OCI-LY1 (cell line): ENCODE results near the gene XCR1.

Experiments used
- H2AFZ ChIP-seq: fragments of 200-600 bp; sonication (generic), shearing (Covaris generic); 2 replicates; pipeline ENCODE4 v1.6.0; 2014; ENCODE audit warnings: antibody characterized with exemption, mild to moderate bottlenecking, low read length
- H3F3A ChIP-seq: fragments of 200-600 bp; sonication (generic), shearing (Covaris generic); 2 replicates; pipeline ENCODE4 v1.6.0; 2014; ENCODE audit warnings: mild to moderate bottlenecking, antibody characterized with exemption, low read length, moderate library complexity; ENCODE audit not compliant: insufficient read depth
- H3K27ac ChIP-seq: fragments of 200-600 bp; sonication (generic); 2 replicates; pipeline ENCODE4 v1.5.1; 2014; ENCODE audit warnings: low read length, mixed run types, mild to moderate bottlenecking, low read depth; ENCODE audit not compliant: poor library complexity, severe bottlenecking
- H3K27me3 ChIP-seq: fragments of 200-600 bp; sonication (generic); 2 replicates; pipeline ENCODE4 v1.6.0; 2014; ENCODE audit warnings: antibody characterized with exemption, mild to moderate bottlenecking, low read length, moderate library complexity; ENCODE audit not compliant: insufficient read depth
- H3K36me3 ChIP-seq: fragments of 200-600 bp; sonication (generic); 2 replicates; pipeline ENCODE4 v1.6.1; 2014; ENCODE audit warnings: mild to moderate bottlenecking, antibody characterized with exemption, low read length, moderate library complexity, mixed read lengths; ENCODE audit not compliant: insufficient read depth
- H3K4me1 ChIP-seq: fragments of 200-600 bp; sonication (generic); 2 replicates; pipeline ENCODE4 v1.5.1; 2014; ENCODE audit warnings: mild to moderate bottlenecking, low read length, moderate library complexity; ENCODE audit not compliant: insufficient read depth, severe bottlenecking
- H3K4me2 ChIP-seq: fragments of 200-600 bp; sonication (generic), shearing (Covaris generic); 2 replicates; pipeline ENCODE4 v1.6.1; 2014; ENCODE audit warnings: low read length
- H3K4me3 ChIP-seq: fragments of 200-600 bp; sonication (generic); 2 replicates; pipeline ENCODE4 v1.5.1; 2014; ENCODE audit warnings: low read length, low read depth, mild to moderate bottlenecking, mixed read lengths; ENCODE audit not compliant: poor library complexity, severe bottlenecking
- H3K79me2 ChIP-seq: fragments of 200-600 bp; shearing (Covaris generic); 2 replicates; pipeline ENCODE4 v1.6.1; 2016; ENCODE audit warnings: mixed run types, low read length, mixed read lengths; ENCODE audit not compliant: insufficient read depth
- H3K9ac ChIP-seq: fragments of 200-600 bp; sonication (generic), shearing (Covaris generic); 2 replicates; pipeline ENCODE4 v1.6.1; 2014; ENCODE audit warnings: mild to moderate bottlenecking, low read length, mixed read lengths
- H3K9me2 ChIP-seq: fragments of 200-600 bp; sonication (generic), shearing (Covaris generic); 2 replicates; pipeline ENCODE4 v1.6.1; 2014; ENCODE audit warnings: low read depth, mild to moderate bottlenecking, low read length, mixed read lengths
- H3K9me3 ChIP-seq: fragments of 200-600 bp; shearing (Covaris generic); 2 replicates; pipeline ENCODE4 v1.6.1; 2014; ENCODE audit warnings: low read length, mixed read lengths
- H4K20me1 ChIP-seq: fragments of 200-600 bp; sonication (generic), shearing (Covaris generic); 2 replicates; pipeline ENCODE4 v1.6.0; 2016; ENCODE audit warnings: mild to moderate bottlenecking, low read length; ENCODE audit not compliant: insufficient read depth
- EZH2 ChIP-seq: fragments of 200-600 bp; sonication (generic), shearing (Covaris generic); IDR thresholded peaks from 2 replicates; pipeline ENCODE4 v1.8.0; 2017; ENCODE audit warnings: borderline replicate concordance, mixed run types, mild to moderate bottlenecking, antibody characterized with exemption, low read length, moderate library complexity, mixed read lengths
- TF ChIP-seq, protein P1 (sequence below): fragments of 200-600 bp; sonication (generic), shearing (Covaris generic); IDR thresholded peaks from 2 replicates; pipeline ENCODE4 v1.5.1; 2017; ENCODE audit warnings: mild to moderate bottlenecking, antibody characterized with exemption, low read length, moderate library complexity, mixed read lengths

XCR1 gene

GRCh38 chr3:46067401-46067800 lies 40.1 kb upstream of the XCR1 start:
- no peaks in the 10 kb centered on the region for H3K79me2 ChIP-seq
- peaks cover 12% of the 10 kb centered on the region for H3K4me1 ChIP-seq
- no peak overlapping the region for H3K9ac ChIP-seq
- no peaks in the 10 kb centered on the region for H3K9me3 ChIP-seq
- H3K4me3 ChIP-seq: no peak overlapping the region
- H3K27ac ChIP-seq: no peak overlapping the region
- TF ChIP-seq, protein P1, sequence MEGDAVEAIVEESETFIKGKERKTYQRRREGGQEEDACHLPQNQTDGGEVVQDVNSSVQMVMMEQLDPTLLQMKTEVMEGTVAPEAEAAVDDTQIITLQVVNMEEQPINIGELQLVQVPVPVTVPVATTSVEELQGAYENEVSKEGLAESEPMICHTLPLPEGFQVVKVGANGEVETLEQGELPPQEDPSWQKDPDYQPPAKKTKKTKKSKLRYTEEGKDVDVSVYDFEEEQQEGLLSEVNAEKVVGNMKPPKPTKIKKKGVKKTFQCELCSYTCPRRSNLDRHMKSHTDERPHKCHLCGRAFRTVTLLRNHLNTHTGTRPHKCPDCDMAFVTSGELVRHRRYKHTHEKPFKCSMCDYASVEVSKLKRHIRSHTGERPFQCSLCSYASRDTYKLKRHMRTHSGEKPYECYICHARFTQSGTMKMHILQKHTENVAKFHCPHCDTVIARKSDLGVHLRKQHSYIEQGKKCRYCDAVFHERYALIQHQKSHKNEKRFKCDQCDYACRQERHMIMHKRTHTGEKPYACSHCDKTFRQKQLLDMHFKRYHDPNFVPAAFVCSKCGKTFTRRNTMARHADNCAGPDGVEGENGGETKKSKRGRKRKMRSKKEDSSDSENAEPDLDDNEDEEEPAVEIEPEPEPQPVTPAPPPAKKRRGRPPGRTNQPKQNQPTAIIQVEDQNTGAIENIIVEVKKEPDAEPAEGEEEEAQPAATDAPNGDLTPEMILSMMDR: no peak
- TF ChIP-seq EZH2: no peak
- H3F3A ChIP-seq: no peaks in the 10 kb centered on the region
- H4K20me1 ChIP-seq: no peaks in the 10 kb centered on the region
- no peaks in the 10 kb centered on the region for H3K9me2 ChIP-seq
- H3K27me3 ChIP-seq: no peaks in the 10 kb centered on the region
- H3K36me3 ChIP-seq: no peaks in the 10 kb centered on the region
- no peak overlapping the region for H2AFZ ChIP-seq
- no peak overlapping the region for H3K4me2 ChIP-seq

GRCh38 chr3:46065750-46066256 lies 38.5 kb upstream of the XCR1 start:
- Histone ChIP-seq H3K27me3 (no peaks in the 10 kb centered on the region), H2AFZ (no peak overlapping the region), H3K4me1 (peaks cover 12% of the 10 kb centered on the region), H3K4me2 (no peak overlapping the region; the same call in 1 of the 2 replicates), H3K36me3 (no peaks in the 10 kb centered on the region), H4K20me1 (no peaks in the 10 kb centered on the region), H3K4me3 (no peak overlapping the region), H3K9me2 (no peaks in the 10 kb centered on the region), H3K27ac (no peak overlapping the region), H3K9ac (no peak overlapping the region), H3K79me2 (no peaks in the 10 kb centered on the region), H3F3A (no peaks in the 10 kb centered on the region), H3K9me3 (no peaks in the 10 kb centered on the region)
- TF ChIP-seq, protein P1: no peak

- H3K4me3 ChIP-seq: no peak overlapping the region
- no peak overlapping the region for H2AFZ ChIP-seq
- H3K79me2 ChIP-seq: no peaks in the 10 kb centered on the region
- no peaks in the 10 kb centered on the region for H3F3A ChIP-seq
- H3K9me3 ChIP-seq: no peaks in the 10 kb centered on the region
- peaks cover 12% of the 10 kb centered on the region for H3K4me1 ChIP-seq
- TF ChIP-seq, protein P1: no peak
- no peak for TF ChIP-seq EZH2
- no peaks in the 10 kb centered on the region for H3K27me3 ChIP-seq
- H3K27ac ChIP-seq: no peak overlapping the region
- H4K20me1 ChIP-seq: no peaks in the 10 kb centered on the region
- no peaks in the 10 kb centered on the region for H3K36me3 ChIP-seq
- H3K9me2 ChIP-seq: no peaks in the 10 kb centered on the region
- H3K9ac ChIP-seq: no peak overlapping the region
- H3K4me2 ChIP-seq: no peak overlapping the region; the same call in 1 of the 2 replicates
These were observed 38.0 kb upstream of the XCR1 start for GRCh38 chr3:46065294-46065705.
